A673 (cell line): ENCODE results near the gene SLAMF8.

Experiments
- CTCF ChIP-seq: fragments of 300-800, 200-600 bp; sonication (generic); conservative IDR thresholded peaks from 2 replicates; pipeline ENCODE4 v1.5.1; 2017; ENCODE audit warnings: low read depth, mild to moderate bottlenecking, antibody characterized with exemption, low read length, moderate library complexity, mixed read lengths
- EZH2 ChIP-seq: fragments of 200-600 bp; sonication (generic); IDR thresholded peaks from 2 replicates; pipeline ENCODE4 v1.6.1; 2017; ENCODE audit warnings: borderline replicate concordance, low read depth, mild to moderate bottlenecking, mixed read lengths, antibody characterized with exemption, low read length; ENCODE audit not compliant: poor library complexity, severe bottlenecking

DNA sequence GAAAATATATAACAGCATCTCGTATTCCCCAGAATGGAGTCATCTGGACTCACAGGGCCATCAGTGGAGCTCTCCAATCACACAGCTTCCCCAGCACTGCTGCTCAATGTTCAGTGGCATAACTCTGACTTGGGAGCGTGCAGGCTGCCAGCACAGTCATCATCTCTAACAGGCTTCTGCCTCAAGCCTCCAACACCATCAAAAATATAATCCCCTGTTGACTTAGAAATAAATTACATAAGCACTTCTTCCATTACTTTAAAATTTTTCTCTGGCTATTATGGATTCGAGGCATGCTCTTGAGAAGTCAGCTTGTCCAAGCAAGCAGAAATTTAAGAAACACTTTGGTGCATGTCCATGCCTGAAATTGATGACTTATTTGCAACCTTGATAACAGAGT is 39.7 kb upstream of the SLAMF8 start:
- TF ChIP-seq CTCF, result no peak
- no peak for TF ChIP-seq EZH2
